Measurements from ENCODE around the gene TEAD4. TPM values are rescaled to one million over a fixed set of nuclear protein-coding genes. Genes with fewer than 3 reads are reported as not detected.

TEAD4 gene
- total RNA-seq, 1 donor from 2014 or later, result 120 TPM

GRCh38 chr12:2936301-2936700 is 22.9 kb upstream of the TEAD4 start:
- no peak overlapping the region for H3K27ac Mint-ChIP-seq (ENCODE audit: unreplicated experiment)
- H3K36me3 Mint-ChIP-seq (ENCODE audit: low read depth, unreplicated experiment), result peaks cover 25% of the 10 kb centered on the region
- H3K4me1 Mint-ChIP-seq (ENCODE audit: unreplicated experiment), result no peaks in the 10 kb centered on the region
- TF ChIP-seq, protein P1, sequence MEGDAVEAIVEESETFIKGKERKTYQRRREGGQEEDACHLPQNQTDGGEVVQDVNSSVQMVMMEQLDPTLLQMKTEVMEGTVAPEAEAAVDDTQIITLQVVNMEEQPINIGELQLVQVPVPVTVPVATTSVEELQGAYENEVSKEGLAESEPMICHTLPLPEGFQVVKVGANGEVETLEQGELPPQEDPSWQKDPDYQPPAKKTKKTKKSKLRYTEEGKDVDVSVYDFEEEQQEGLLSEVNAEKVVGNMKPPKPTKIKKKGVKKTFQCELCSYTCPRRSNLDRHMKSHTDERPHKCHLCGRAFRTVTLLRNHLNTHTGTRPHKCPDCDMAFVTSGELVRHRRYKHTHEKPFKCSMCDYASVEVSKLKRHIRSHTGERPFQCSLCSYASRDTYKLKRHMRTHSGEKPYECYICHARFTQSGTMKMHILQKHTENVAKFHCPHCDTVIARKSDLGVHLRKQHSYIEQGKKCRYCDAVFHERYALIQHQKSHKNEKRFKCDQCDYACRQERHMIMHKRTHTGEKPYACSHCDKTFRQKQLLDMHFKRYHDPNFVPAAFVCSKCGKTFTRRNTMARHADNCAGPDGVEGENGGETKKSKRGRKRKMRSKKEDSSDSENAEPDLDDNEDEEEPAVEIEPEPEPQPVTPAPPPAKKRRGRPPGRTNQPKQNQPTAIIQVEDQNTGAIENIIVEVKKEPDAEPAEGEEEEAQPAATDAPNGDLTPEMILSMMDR (IDR thresholded peaks at IDR 0.05; ENCODE audit: unreplicated experiment), result no peak
- DNase-seq (ENCODE audit: low spot score), result no peak
- peaks cover 4% of the 10 kb centered on the region for H3K27me3 Mint-ChIP-seq (ENCODE audit: unreplicated experiment)
- H3K4me3 Mint-ChIP-seq (ENCODE audit: unreplicated experiment), result no peak overlapping the region
- H3K9me3 Mint-ChIP-seq (ENCODE audit: unreplicated experiment), result no peaks in the 10 kb centered on the region

DNA sequence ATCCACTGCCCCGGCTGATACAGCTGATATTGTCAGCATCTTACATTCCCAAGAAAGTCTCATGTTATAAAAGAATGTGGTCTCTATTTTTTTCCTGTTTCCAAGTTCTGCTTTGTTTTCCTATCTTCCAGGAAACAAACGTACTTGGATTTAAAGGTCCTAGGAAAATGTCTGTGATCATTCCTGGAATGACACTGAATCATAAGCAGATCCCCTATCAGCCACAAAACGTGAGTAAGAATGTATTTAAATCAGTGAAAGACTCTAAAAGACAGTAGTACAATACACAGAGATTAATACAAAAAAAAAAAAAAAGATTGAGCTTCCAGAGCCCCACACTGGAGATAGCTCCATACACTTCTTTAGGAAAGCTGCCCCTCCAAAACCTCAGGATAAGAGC is 21.7 kb upstream of the TEAD4 start:
- Mint-ChIP-seq H3K9me3 (ENCODE audit: unreplicated experiment) (no peaks in the 10 kb centered on the region), H3K27me3 (ENCODE audit: unreplicated experiment) (peaks cover 4% of the 10 kb centered on the region), H3K27ac (ENCODE audit: unreplicated experiment) (no peak overlapping the region), H3K36me3 (ENCODE audit: low read depth, unreplicated experiment) (peaks cover 24% of the 10 kb centered on the region), H3K4me3 (ENCODE audit: unreplicated experiment) (peak overlapping the region; percentile 59), H3K4me1 (ENCODE audit: unreplicated experiment) (no peaks in the 10 kb centered on the region)
- TF ChIP-seq, protein P1 (IDR thresholded peaks at IDR 0.05; ENCODE audit: unreplicated experiment), result no peak
- no peak for DNase-seq (ENCODE audit: low spot score)

DNA sequence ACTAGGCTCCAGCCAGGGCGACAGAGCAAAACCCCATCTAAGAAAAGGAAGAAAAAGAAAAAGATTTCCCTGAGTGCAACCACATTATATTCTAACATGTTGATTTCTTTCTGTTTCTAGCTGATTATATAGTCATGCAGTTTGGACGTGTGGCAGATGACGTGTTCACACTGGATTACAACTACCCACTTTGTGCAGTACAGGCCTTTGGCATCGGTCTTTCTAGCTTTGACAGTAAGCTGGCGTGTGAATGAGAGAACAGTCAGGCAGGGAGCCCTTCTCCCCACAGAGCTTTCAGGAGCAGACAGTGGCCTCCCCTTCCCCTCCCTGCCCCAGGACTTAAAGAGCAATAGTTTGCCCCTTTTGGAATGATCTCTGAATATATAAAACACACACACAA is 20.0 kb upstream of the TEAD4 start:
- Mint-ChIP-seq H3K4me1 (ENCODE audit: unreplicated experiment) (no peaks in the 10 kb centered on the region), H3K36me3 (ENCODE audit: low read depth, unreplicated experiment) (peaks cover 21% of the 10 kb centered on the region), H3K27ac (ENCODE audit: unreplicated experiment) (no peak overlapping the region), H3K9me3 (ENCODE audit: unreplicated experiment) (no peaks in the 10 kb centered on the region), H3K4me3 (ENCODE audit: unreplicated experiment) (no peak overlapping the region), H3K27me3 (ENCODE audit: unreplicated experiment) (peaks cover 5% of the 10 kb centered on the region)
- TF ChIP-seq, protein P1 (IDR thresholded peaks at IDR 0.05; ENCODE audit: unreplicated experiment), result no peak
- DNase-seq (ENCODE audit: low spot score), result no peak

DNA sequence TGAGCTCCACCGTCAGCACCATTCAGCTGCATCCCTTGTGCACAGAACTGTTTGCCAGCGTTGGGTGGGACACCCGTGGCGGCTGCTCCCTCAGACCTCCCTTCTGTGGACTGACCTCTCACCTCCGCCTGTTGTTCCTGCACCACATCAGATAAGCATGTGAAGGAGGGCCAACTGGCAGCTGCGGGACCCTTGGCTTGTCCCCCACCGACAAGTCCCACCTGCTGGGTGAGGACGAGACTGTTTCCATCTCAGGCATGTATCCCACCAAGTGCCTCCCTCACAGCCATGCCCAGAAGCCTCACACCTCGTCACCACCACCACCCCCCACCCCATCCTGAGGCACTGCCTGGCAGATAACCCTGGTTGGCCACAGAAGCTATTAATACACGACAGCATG is 18.6 kb upstream of the TEAD4 start:
- no peak for DNase-seq (ENCODE audit: low spot score)
- Mint-ChIP-seq H3K9me3 (ENCODE audit: unreplicated experiment) (no peaks in the 10 kb centered on the region), H3K4me1 (ENCODE audit: unreplicated experiment) (no peaks in the 10 kb centered on the region), H3K36me3 (ENCODE audit: low read depth, unreplicated experiment) (peaks cover 9% of the 10 kb centered on the region), H3K27ac (ENCODE audit: unreplicated experiment) (peak overlapping the region; percentile 57), H3K4me3 (ENCODE audit: unreplicated experiment) (peak overlapping the region; percentile 25), H3K27me3 (ENCODE audit: unreplicated experiment) (peaks cover 5% of the 10 kb centered on the region)
- TF ChIP-seq, protein P1 (IDR thresholded peaks at IDR 0.05; ENCODE audit: unreplicated experiment), result no peak

DNA sequence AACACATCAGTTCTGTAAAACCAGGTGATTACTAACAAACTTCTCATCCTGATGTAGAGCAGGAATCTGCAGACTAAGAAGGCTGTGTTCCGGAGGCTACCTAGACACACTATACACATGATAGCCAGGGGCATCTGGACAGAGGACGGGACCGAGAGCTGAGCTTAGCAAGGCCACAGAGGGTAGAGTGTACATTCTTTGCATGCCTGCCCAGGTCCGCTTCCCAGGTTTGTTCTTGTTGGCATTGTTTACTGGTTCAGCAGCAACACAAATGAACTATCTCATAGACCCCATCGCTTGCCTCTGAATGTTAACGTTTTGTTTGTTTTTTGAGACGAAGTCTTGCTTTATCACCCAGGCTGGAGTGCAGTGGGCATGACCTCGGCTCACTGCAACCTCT is 17.7 kb upstream of the TEAD4 start:
- Mint-ChIP-seq H3K27ac (ENCODE audit: unreplicated experiment) (no peak overlapping the region), H3K36me3 (ENCODE audit: low read depth, unreplicated experiment) (peaks cover 9% of the 10 kb centered on the region), H3K27me3 (ENCODE audit: unreplicated experiment) (peaks cover 5% of the 10 kb centered on the region), H3K9me3 (ENCODE audit: unreplicated experiment) (no peaks in the 10 kb centered on the region), H3K4me1 (ENCODE audit: unreplicated experiment) (no peaks in the 10 kb centered on the region), H3K4me3 (ENCODE audit: unreplicated experiment) (no peak overlapping the region)
- DNase-seq (ENCODE audit: low spot score), result no peak
- TF ChIP-seq, protein P1 (IDR thresholded peaks at IDR 0.05; ENCODE audit: unreplicated experiment), result no peak
